ENCODE data around the gene ZMIZ1.
A peak's percentile ranks its signal among the peaks of the same experiment; 100 is the strongest.

Gene ZMIZ1

GRCh38 chr10:79242620-79243152 lies 173.9 kb downstream of the ZMIZ1 start (continued):
- TF ChIP-seq, protein P1, sequence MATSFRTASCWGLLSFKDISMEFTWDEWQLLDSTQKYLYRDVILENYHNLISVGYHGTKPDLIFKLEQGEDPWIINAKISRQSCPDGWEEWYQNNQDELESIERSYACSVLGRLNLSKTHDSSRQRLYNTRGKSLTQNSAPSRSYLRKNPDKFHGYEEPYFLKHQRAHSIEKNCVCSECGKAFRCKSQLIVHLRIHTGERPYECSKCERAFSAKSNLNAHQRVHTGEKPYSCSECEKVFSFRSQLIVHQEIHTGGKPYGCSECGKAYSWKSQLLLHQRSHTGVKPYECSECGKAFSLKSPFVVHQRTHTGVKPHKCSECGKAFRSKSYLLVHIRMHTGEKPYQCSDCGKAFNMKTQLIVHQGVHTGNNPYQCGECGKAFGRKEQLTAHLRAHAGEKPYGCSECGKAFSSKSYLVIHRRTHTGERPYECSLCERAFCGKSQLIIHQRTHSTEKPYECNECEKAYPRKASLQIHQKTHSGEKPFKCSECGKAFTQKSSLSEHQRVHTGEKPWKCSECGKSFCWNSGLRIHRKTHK (tag by site-specific recombination; IDR thresholded peaks at IDR 0.05): no peak
- no peak for TF ChIP-seq ZNF37A (tag by site-specific recombination; IDR thresholded peaks at IDR 0.05)
- peak; percentile 48; the same call in 1 of the 2 replicates for TF ChIP-seq ZNF596 (tag by site-specific recombination; IDR thresholded peaks at IDR 0.05)
- no peak for TF ChIP-seq ZNF645 (tag by site-specific recombination; IDR thresholded peaks at IDR 0.05)
- TF ChIP-seq, protein P2, sequence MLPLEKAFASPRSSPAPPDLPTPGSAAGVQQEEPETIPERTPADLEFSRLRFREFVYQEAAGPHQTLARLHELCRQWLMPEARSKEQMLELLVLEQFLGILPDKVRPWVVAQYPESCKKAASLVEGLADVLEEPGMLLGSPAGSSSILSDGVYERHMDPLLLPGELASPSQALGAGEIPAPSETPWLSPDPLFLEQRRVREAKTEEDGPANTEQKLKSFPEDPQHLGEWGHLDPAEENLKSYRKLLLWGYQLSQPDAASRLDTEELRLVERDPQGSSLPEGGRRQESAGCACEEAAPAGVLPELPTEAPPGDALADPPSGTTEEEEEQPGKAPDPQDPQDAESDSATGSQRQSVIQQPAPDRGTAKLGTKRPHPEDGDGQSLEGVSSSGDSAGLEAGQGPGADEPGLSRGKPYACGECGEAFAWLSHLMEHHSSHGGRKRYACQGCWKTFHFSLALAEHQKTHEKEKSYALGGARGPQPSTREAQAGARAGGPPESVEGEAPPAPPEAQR (tag by site-specific recombination; IDR thresholded peaks at IDR 0.05): no peak
- no peak for TF ChIP-seq ZNF555 (tag by site-specific recombination; conservative IDR thresholded peaks at IDR 0.05)
- no peak for TF ChIP-seq ZNF621 (tag by site-specific recombination; IDR thresholded peaks at IDR 0.05)
- TF ChIP-seq ZNF580 (tag by site-specific recombination; IDR thresholded peaks at IDR 0.05): no peak
- TF ChIP-seq ZEB2 (tag by site-specific recombination; IDR thresholded peaks at IDR 0.05): peak; percentile 91
- TF ChIP-seq GLI2 (tag by site-specific recombination; IDR thresholded peaks at IDR 0.05; ENCODE audit: borderline replicate concordance, low read depth): no peak; the same call in 1 of the 2 replicates
- TF ChIP-seq, protein P3, sequence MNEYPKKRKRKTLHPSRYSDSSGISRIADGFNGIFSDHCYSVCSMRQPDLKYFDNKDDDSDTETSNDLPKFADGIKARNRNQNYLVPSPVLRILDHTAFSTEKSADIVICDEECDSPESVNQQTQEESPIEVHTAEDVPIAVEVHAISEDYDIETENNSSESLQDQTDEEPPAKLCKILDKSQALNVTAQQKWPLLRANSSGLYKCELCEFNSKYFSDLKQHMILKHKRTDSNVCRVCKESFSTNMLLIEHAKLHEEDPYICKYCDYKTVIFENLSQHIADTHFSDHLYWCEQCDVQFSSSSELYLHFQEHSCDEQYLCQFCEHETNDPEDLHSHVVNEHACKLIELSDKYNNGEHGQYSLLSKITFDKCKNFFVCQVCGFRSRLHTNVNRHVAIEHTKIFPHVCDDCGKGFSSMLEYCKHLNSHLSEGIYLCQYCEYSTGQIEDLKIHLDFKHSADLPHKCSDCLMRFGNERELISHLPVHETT (tag by site-specific recombination; IDR thresholded peaks at IDR 0.05): no peak
- TF ChIP-seq SETDB1 (IDR thresholded peaks at IDR 0.05; ENCODE audit: insufficient read length, low read length): no peak
- TF ChIP-seq KLF16 (tag by site-specific recombination; IDR thresholded peaks at IDR 0.05): peak; percentile 86
- no peak for TF ChIP-seq SALL2 (tag by site-specific recombination; IDR thresholded peaks at IDR 0.05; ENCODE audit: borderline replicate concordance)
- no peak for TF ChIP-seq ZNF140 (tag by site-specific recombination; IDR thresholded peaks at IDR 0.05)
- peak; percentile 90 for TF ChIP-seq ZNF398 (tag by site-specific recombination; IDR thresholded peaks at IDR 0.05)
- no peak for TF ChIP-seq ZNF426 (tag by site-specific recombination; IDR thresholded peaks at IDR 0.05)
- no peak for TF ChIP-seq ZNF184 (tag by site-specific recombination; IDR thresholded peaks at IDR 0.05)
- TF ChIP-seq ZNF138 (tag by site-specific recombination; IDR thresholded peaks at IDR 0.05; ENCODE audit: borderline replicate concordance): no peak
- TF ChIP-seq ZNF510 (tag by site-specific recombination; IDR thresholded peaks at IDR 0.05; ENCODE audit: insufficient replicate concordance): no peak
- TF ChIP-seq ZNF785 (tag by site-specific recombination; IDR thresholded peaks at IDR 0.05): no peak
- no peak for TF ChIP-seq ZBTB44 (tag by site-specific recombination; IDR thresholded peaks at IDR 0.05)
- TF ChIP-seq ZNF211 (tag by site-specific recombination; IDR thresholded peaks at IDR 0.05; ENCODE audit: low read depth): no peak
- TF ChIP-seq, protein P4, sequence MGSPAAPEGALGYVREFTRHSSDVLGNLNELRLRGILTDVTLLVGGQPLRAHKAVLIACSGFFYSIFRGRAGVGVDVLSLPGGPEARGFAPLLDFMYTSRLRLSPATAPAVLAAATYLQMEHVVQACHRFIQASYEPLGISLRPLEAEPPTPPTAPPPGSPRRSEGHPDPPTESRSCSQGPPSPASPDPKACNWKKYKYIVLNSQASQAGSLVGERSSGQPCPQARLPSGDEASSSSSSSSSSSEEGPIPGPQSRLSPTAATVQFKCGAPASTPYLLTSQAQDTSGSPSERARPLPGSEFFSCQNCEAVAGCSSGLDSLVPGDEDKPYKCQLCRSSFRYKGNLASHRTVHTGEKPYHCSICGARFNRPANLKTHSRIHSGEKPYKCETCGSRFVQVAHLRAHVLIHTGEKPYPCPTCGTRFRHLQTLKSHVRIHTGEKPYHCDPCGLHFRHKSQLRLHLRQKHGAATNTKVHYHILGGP (tag by site-specific recombination; IDR thresholded peaks at IDR 0.05): no peak
- no peak for TF ChIP-seq ZNF548 (tag by site-specific recombination; IDR thresholded peaks at IDR 0.05)
- TF ChIP-seq KLF9 (tag by site-specific recombination; IDR thresholded peaks at IDR 0.05; ENCODE audit: low read depth): peak; percentile 87
- TF ChIP-seq ZNF692 (tag by site-specific recombination; IDR thresholded peaks at IDR 0.05): 0 out of 2 replicates have a peak, but pooled peaks have one; percentile 65
- TF ChIP-seq ZNF114 (tag by site-specific recombination; IDR thresholded peaks at IDR 0.05): no peak

Data from HEK293 (cell line).